LNCAP (cell line): ENCODE measurements around the gene TUBG2.

Experiments used
- CTCF ChIP-seq: fragments of 450-650 bp; IDR thresholded peaks from 2 replicates; pipeline ENCODE4 v1.5.1; 2017; ENCODE audit warnings: mild to moderate bottlenecking

The TUBG2 gene

GRCh38 chr17:42684929-42685556 lies 26.0 kb downstream of the TUBG2 start:
- no peak for TF ChIP-seq CTCF

GRCh38 chr17:42685831-42686230 lies 26.7 kb downstream of the TUBG2 start:
- no peak for TF ChIP-seq CTCF

GRCh38 chr17:42686520-42687128 lies 27.5 kb downstream of the TUBG2 start:
- TF ChIP-seq CTCF: no peak

- no peak for TF ChIP-seq CTCF
Measured at GRCh38 chr17:42687707-42688320, 28.7 kb downstream of the TUBG2 start.

GRCh38 chr17:42690596-42690995 lies 31.5 kb downstream of the TUBG2 start:
- TF ChIP-seq CTCF: no peak

GRCh38 chr17:42691021-42691545 lies 32.0 kb downstream of the TUBG2 start:
- no peak for TF ChIP-seq CTCF

GRCh38 chr17:42692489-42692888 lies 33.4 kb downstream of the TUBG2 start:
- TF ChIP-seq CTCF: no peak
